ENCODE results near the gene MYO1B. TPM values are rescaled to one million over a fixed set of nuclear protein-coding genes. Genes with fewer than 3 reads are reported as not detected.

The MYO1B gene
- total and polyA plus RNA-seq, 7 donors: 6.2 to 37.1 (median 13.8) TPM

DNA sequence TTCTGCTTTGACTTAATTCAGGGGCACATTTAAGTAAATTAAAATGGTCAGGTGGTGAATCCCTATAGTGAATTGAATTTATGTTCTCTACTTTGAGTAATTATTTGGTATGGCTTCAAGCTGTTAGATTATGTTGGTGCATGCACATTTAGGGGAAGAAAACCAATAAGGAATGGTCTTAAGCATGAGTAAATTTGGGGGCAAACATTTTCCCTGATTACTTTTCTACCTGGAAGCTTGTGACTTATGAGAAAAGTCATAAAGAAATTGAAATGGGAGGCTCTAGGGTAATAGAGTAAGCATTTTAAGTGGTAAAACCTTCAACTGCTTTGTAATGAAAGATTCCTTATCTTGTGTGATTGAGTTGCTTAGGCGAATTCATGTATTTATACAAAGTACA is 112.5 kb downstream of the MYO1B start:
- no peak for DNase-seq
- no peaks in the 10 kb centered on the region for H3K4me1 ChIP-seq
- H3K36me3 ChIP-seq: no peaks in the 10 kb centered on the region
- H3K9me3 ChIP-seq: no peaks in the 10 kb centered on the region
- TF ChIP-seq POLR2A (IDR thresholded peaks at IDR 0.05) (no peak), EP300 (IDR thresholded peaks at IDR 0.05) (no peak), POLR2AphosphoS5 (IDR thresholded peaks at IDR 0.05) (no peak)
- TF ChIP-seq, protein P1, sequence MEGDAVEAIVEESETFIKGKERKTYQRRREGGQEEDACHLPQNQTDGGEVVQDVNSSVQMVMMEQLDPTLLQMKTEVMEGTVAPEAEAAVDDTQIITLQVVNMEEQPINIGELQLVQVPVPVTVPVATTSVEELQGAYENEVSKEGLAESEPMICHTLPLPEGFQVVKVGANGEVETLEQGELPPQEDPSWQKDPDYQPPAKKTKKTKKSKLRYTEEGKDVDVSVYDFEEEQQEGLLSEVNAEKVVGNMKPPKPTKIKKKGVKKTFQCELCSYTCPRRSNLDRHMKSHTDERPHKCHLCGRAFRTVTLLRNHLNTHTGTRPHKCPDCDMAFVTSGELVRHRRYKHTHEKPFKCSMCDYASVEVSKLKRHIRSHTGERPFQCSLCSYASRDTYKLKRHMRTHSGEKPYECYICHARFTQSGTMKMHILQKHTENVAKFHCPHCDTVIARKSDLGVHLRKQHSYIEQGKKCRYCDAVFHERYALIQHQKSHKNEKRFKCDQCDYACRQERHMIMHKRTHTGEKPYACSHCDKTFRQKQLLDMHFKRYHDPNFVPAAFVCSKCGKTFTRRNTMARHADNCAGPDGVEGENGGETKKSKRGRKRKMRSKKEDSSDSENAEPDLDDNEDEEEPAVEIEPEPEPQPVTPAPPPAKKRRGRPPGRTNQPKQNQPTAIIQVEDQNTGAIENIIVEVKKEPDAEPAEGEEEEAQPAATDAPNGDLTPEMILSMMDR (IDR thresholded peaks at IDR 0.05): no peak
- no peaks in the 10 kb centered on the region for H3K27me3 ChIP-seq
- no peak overlapping the region for H3K27ac ChIP-seq
- intact Hi-C loops (cut with DNase I): no loop called here
- H3K4me3 ChIP-seq: no peak overlapping the region
- 53 to 79% methylated on average over 1 of the region's 1 CpG for WGBS, 2 donors

DNA sequence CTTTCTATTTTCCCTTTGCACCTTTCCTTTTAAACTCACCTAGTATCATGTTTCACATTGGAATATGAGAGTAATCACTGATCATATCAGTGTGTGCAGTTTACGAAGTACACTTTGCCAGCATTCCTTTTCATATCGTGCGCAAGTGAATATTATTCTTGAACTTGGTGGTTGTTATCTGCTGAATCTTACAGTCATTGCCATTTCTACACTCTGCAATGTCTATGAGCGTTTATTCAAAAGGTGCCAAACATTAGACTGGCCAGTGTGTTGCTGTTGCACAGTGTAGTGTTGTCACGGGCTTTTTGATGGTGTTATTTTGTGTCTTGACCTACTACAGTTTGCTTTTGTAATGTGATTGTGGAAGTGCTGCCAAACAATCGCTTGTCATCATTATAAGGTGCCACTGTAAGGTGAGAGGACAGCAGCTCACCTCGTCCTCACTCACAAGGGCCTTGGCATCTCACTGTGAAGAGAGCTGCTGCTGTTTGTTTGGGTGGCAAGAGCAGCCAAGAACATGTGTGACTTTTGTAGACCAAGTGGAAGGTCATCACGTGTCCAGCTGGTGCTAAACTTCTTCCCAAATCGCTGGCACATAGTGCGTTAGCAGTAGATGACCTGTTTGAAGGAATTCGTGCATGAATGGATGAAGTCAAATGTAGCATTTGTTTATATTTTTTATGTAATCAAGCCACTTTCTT is 113.3 kb downstream of the MYO1B start:
- H3K27ac ChIP-seq: no peak overlapping the region
- no peaks in the 10 kb centered on the region for H3K4me1 ChIP-seq
- no peak for DNase-seq
- intact Hi-C loops (cut with DNase I): no loop called here
- WGBS, 2 donors: 90% methylated on average over 11 of the region's 11 CpGs
- no peaks in the 10 kb centered on the region for H3K27me3 ChIP-seq
- no peaks in the 10 kb centered on the region for H3K9me3 ChIP-seq
- H3K4me3 ChIP-seq: no peak overlapping the region
- H3K36me3 ChIP-seq: no peaks in the 10 kb centered on the region
- TF ChIP-seq EP300 (IDR thresholded peaks at IDR 0.05) (no peak), POLR2AphosphoS5 (IDR thresholded peaks at IDR 0.05) (no peak), POLR2A (IDR thresholded peaks at IDR 0.05) (no peak)
- TF ChIP-seq, protein P1 (IDR thresholded peaks at IDR 0.05): no peak

DNA sequence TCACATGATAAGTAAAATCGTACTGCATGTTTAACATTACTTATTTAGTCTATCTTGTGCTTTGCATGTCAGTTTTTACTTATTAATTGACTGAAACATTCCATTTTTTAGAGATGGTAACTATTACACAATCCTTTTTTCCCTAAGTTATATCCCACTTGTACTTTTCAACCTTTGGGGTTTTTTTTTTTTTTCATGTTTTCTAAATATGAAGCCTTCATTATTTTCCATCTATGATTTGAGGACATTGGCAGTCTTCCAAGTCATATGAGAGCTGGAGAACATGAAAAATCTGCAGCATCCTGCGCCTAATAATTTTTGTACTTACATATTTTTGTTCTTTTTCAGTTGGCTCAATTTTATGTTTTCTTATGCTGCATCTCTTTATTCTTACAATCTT is 113.9 kb downstream of the MYO1B start:
- no peaks in the 10 kb centered on the region for H3K27me3 ChIP-seq
- no peaks in the 10 kb centered on the region for H3K36me3 ChIP-seq
- no peak overlapping the region for H3K4me3 ChIP-seq
- DNase-seq: no peak
- intact Hi-C loops (cut with DNase I): no loop called here
- H3K27ac ChIP-seq: no peak overlapping the region
- no peaks in the 10 kb centered on the region for H3K4me1 ChIP-seq
- H3K9me3 ChIP-seq: no peaks in the 10 kb centered on the region
- WGBS, 2 donors: 85 to 90% methylated on average over 2 of the region's 2 CpGs
- TF ChIP-seq POLR2AphosphoS5 (IDR thresholded peaks at IDR 0.05) (no peak), EP300 (IDR thresholded peaks at IDR 0.05) (no peak), POLR2A (IDR thresholded peaks at IDR 0.05) (no peak)
- TF ChIP-seq, protein P1 (IDR thresholded peaks at IDR 0.05): no peak

DNA sequence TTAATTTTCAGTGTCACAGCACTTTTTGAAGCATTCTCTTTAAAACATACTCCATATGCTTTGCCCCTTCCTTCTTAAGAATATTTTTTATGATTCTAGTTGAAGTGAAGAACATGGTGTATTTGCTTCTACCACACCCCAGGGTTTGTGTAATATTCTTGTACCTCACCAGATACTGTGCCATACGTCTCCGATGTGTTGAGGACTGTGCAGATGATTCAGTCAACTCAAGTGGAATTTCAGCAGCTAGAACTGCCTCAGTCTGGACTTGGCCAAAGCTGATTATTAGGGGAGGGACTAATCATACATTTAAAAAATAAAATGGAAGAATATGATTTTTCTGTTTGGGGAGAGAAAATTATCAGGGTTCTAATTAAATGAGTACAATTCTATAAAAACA is 115.7 kb downstream of the MYO1B start:
- H3K4me1 ChIP-seq: no peaks in the 10 kb centered on the region
- no peak for DNase-seq
- 94 to 95% methylated on average over 2 of the region's 2 CpGs for WGBS, 2 donors
- no peaks in the 10 kb centered on the region for H3K27me3 ChIP-seq
- TF ChIP-seq POLR2A (IDR thresholded peaks at IDR 0.05) (no peak), EP300 (IDR thresholded peaks at IDR 0.05) (no peak), POLR2AphosphoS5 (IDR thresholded peaks at IDR 0.05) (no peak)
- TF ChIP-seq, protein P1 (IDR thresholded peaks at IDR 0.05): no peak
- no peaks in the 10 kb centered on the region for H3K36me3 ChIP-seq
- no peak overlapping the region for H3K27ac ChIP-seq
- H3K9me3 ChIP-seq: no peaks in the 10 kb centered on the region
- intact Hi-C loops (cut with DNase I): no loop called here
- H3K4me3 ChIP-seq: no peak overlapping the region

DNA sequence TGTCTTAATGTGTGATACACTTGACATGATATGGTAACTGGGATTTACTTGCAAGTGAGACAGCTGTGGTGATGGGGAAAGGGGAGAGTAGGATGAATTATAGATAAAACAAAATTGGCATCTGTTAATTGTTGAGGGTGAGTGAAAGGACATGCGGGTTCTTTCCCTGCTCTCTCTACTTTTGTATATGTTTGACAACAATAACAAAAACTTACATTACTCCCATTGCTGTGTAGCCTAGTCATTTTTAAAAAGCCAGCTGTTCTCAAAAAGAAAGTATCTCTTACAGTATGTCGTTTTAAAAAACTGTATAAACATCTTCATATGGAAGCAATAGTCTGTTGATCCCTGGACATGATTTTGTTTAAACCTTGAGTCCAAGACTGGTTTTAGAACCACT is 117.6 kb downstream of the MYO1B start:
- TF ChIP-seq POLR2A (IDR thresholded peaks at IDR 0.05) (no peak), POLR2AphosphoS5 (IDR thresholded peaks at IDR 0.05) (no peak), EP300 (IDR thresholded peaks at IDR 0.05) (no peak)
- TF ChIP-seq, protein P1 (IDR thresholded peaks at IDR 0.05): no peak
- Histone ChIP-seq H3K27ac (no peak overlapping the region), H3K36me3 (no peaks in the 10 kb centered on the region), H3K4me3 (no peak overlapping the region), H3K9me3 (no peaks in the 10 kb centered on the region), H3K27me3 (no peaks in the 10 kb centered on the region), H3K4me1 (no peaks in the 10 kb centered on the region)
- intact Hi-C loops (cut with DNase I): no loop called here
- WGBS, 2 donors: 73% methylated on average over 2 of the region's 2 CpGs
- no peak for DNase-seq

All from sigmoid colon (tissue), 7 donors.